Activated T-cell treated with anti-CD3 and anti-CD28 coated beads for 4 hours (primary cell): ENCODE results near the gene PTPRN2.
"Not testable (repeated sequence)": the region's sequence is repeated elsewhere in the genome, so short reads cannot be mapped to it uniquely, and the experiment has no call there.

ENCODE experiments used
- DNase-seq: peaks from one replicate; pipeline ENCODE4 v3.0.0-alpha.2; 2020

The PTPRN2 gene

DNA sequence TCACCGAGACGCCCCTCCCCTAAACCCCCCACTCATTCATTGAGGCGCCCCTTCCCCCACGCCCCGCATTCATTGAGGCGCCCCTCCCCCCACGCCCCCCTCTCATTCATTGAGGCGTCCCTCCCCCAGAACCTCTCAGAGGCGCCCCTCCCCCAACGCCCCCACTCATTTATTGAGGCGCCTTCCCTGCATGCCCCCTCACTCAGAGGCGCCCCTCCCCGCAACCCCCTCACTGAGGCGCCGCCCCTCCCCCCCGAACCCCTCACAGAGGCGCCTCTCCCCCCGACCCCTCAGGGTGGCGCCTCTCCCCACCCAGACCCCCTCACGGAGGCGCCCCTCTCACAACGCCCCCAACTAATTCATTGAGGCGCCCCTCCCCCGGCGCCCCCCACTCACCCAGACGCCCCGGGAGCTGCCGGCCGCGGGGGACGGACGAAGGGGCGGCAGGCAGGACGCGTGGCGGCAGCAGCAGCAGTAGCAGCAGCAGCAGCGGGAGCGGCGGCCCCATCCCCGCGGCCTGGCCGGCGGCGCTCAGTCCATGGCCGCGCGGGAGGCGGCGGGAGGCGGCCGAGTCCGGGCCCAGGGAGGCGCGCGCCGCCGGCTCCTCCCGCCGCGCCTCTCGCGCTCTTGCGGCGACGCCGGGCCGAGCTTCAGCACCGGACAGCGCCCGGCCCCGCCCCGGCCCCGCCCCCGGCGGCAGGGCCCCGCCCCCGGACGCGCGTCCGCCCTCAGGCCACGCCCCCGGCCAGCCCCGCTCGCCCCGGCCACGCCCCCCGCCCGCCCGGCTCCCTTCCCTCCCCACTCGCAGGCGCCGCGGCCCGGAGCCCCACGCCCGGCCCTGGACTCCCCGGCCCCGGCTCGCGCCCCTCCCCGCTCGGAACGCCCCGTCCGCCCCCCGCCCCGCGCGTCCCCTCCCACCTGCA lies at the start of gene PTPRN2:
Gene PTPRN2, minus strand, starts transcription at position 662 of the 923 bp plus-strand sequence.
- peak; percentile 41 for DNase-seq

DNA sequence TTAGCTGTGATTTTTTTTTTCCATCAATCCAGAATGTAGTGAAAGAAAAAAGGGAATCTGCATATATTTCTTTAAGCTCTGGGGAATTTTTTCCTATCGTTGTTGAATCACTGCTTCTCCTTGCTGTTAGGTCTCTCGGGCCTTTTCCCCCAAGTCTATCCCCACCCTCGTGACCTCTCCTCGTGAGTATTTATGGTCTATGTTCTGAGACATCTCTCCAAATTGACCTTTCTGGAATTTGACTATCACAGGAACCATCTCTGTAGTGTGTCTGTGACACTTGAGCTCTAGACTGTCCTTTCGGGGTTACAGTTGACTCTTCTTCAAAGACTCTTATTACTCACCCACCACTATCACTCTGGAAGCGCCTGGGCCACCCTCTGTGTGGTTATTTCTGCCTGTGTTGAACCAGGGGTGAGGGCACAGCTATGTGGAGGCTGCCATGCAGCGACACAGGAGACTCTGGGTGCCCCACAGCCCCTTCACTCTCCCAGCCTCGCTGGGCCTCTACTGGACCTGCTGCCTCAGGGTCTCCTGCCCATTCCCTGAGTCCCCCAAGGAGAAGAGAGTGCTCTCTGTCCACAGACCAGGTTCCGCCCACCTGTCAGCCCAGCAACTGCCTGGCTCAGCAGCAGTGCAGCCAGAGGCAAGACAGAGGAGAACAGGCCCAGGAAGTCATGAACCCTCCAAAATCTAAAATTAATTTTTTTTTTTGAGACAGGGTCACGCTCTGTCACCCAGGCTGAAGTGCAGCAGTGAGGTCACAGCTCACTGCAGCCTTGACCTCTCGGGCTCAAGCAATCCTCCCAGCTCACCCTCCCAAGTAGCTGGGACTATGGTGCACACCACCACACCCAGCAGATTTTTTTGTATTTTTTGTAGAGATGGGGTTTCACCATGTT lies 45.7 kb upstream of the PTPRN2 start:
- DNase-seq, result no peak

DNA sequence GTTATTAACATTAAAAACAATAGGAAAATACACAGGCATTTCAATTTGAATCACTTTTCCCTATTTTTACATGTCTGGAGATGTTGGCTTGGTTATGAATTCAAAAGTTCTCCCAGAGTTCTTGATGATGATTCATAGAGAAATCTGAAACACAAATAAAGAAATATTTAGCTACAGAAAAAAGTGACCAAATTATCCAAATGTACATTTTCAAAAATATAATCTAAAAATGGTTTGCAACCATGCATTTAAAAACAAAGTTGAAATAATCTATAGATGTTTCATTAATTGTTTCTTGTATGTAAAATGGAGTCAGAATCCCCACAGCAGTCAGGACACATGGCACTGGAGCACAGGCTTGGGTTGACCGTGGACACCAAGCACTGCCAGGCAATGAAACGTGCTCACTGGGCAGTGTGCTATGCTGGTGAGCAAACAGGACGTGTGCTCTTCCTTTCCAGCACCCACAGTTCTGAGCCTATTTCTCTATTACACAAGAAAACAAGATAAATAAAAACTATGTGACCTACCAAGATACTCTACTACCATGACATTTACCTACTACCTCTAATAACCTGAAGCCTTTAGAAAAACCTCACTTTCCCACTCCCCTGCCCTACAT lies 44.1 kb upstream of the PTPRN2 start:
- DNase-seq, result no peak

DNA sequence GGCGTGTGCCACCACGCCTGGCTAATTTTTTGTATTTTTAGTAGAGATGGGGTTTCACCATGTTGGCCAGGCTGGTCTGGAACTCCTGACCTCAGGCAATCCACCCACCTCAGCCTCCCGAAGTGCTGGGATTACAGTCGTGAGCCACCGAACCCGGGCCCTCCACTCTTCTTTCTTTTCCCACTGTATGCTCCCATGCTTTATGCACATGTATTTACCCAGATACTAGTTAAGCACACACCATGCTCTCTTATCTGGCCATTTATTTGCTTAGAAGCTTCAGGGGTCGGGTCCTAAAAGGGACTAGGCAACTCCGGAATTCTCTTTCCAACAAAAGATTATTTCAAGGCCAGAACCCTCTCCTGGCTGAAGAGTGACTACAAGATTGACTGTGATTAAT lies 38.7 kb upstream of the PTPRN2 start:
- DNase-seq, result not testable (repeated sequence)

DNA sequence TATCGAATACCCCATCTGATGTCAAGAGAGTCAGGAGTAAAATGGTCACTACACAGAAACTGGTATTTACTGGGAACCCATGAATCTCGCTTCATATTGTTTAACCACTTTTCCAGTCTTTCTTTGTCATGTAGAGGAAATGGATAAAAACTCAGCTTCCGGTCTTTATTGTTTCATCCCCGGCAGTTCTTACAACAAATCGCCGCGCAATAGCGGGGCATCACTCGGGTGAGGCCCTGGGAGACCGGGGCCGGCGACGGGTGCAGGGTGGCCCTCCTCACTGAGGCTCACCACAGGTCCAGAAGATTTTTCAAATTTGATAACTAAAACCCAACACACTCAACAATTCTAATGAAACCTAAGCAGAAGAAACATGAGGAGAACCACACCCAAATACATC lies 35.6 kb upstream of the PTPRN2 start:
- no peak for DNase-seq

DNA sequence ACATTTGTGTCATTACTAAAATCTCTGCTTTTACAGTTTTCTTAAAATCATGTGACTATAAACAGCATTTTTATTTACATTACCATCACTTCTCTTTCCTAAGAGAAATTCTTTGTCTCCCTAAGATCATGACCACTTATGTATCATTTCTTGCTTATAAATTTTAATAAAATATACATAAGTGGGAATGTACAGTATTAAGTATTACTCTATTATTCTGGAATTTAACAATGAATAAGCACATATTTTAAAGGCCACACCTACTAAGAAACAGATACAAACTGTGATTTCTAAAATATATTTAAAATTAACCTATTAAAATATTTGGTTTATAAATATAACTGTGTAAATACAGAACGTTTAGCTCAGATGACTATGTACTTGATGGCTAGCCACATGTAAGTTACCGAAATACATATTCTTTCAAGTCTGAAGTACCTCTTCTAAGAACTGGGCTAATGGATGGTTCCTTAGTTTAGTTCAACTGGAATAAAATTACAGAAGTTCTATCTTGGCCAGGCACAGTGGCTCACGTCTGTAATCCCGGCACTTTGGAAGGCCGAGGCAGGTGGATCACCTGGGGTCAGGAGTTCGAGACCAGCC lies 33.3 kb upstream of the PTPRN2 start:
- no peak for DNase-seq

DNA sequence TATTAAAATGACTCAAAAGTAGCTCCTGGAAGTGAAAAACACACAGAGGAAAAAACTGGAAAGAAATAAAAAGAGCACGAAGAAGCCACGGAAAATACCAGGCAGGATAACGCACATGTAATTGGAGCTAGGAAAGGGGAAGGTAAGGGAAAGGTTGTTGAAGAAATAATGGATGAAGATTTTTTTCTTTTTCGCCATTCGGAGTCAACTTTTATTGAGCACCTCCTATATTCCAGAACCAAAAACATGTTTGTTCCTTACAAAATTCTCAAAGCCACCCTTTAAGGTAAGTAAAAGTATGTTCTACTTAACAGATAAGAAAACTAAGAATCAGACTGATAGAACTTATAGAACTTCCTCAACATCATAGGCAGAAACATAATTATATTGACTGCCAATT lies 32.8 kb upstream of the PTPRN2 start:
- DNase-seq, result no peak

DNA sequence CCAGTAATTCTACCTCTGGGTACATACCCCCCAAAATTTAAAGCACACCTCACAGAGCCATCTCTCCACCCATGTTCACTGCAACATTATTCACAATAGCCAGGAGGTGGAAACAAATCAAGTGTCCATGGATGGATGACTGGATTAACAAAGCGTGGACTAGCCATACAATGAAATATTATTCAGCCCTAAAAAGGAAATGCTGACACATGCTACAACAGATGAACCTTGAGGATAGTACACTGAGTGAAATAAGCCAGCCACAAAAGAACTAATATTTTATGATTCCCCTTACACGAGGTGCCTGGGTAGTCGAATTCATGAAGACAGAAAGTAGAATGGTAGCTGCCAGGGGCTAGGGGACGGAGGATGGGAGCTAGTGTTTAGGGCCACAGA lies 31.1 kb upstream of the PTPRN2 start:
- DNase-seq, result no peak

DNA sequence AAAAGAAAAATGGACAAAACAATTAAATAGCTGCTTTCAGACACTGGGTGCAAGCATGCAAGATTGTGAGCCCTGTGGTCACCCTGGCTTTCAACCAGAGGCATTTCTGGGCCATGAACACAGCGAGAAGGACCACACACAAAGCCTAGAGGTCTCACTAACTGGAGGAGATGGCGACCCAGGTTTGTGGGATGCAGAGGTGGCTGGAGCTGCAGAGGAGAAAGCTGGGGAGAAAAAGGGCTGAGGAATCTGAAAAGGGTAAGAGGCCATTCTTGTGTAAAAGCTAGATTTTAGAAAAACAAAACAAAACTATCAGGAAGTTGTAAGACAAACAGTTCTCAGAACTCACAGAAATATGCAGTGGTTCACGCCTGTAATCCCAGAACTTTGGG lies 30.1 kb upstream of the PTPRN2 start:
- DNase-seq, result no peak

DNA sequence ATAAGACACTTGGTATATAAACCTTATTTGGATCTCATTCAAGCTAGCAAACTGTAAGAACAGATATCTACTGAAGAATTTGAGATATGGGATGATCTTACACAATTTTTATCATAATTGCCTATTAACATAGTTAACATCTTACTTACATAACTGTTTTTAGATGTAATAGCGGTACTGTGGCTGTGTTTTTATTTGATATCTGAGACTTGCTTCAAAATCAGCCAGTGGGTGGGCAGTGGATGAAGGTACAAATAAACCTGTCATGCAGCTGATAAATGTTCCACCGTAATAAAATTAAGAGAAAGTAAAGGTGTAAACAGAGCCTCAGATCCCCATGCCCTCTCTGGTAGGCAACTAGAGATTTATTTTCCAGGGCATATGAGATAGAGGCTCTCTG lies 28.4 kb upstream of the PTPRN2 start:
- DNase-seq, result no peak

DNA sequence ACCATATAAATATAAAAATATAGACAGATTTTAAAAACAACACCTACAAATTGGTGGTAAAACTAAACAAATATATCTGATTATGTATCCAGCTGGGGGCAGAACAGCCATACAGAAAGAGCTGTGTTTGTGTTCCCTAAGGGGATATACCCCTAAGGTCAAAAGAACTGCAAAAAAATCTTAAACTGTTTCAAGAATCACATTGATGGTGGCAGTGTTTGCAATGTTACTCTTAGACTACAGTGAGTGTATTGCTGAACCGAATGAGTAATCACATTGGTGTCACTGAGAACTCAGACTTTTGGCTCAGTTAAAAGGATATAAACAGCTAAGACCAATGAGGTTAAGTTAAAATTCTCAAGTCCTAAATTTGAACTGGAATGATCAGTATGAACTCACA lies 27.1 kb upstream of the PTPRN2 start:
- DNase-seq, result no peak

DNA sequence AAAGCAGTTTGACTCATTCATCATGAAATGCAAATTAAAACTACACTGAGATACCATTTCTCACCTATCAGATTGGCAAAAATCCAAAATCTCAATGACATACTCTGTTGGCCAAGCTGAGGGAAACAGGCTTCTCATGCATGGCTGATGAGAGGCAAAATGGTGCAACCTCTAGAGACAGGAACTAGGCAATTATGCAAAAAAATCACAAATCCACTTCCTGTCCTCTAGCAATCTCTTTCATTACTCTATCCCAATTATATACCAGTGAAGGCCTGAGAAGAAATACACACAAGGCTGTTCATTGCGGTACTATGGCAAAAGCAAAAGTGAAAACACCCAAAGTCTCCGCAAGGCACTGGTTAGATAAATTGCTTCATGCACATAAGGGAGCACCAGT lies 25.9 kb upstream of the PTPRN2 start:
- DNase-seq, result no peak

DNA sequence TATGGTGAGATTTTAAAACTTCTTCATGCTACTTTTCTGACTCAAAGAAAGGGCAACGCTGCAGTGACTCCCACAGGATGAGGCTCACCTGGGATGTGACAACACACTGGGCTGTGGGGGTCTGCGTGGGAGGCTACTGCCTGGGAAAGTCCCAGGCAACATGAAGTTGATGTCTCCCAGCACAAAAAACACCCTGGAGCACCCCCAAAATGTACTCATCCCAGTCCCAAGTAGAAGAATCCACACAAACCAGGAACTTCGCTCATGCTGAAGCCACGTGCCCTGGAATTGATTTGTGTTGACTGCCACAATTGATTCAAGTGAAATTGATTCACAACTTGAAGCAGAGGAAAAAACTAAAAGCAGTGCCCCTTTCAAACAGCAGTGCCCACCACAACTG lies 24.9 kb upstream of the PTPRN2 start:
- DNase-seq, result no peak

DNA sequence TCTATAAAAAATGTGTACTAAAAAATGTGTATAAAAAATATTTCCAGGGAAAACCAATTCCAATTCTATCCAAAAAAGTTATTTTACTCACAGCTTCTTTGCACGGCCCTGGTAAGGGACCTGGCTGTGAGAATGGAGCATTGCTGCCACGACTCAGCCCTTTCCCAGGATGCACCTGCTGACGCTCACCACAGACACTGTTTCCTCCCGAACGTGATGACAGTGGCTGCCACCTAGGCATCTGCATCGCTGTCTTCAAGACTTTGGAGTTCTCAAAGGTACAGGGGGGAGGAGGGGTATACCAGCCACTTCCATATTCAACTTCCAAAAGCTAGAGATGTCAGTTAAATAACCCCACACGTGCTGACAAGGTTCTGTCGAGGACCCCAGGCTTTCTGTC lies 23.9 kb upstream of the PTPRN2 start:
- DNase-seq, result no peak

DNA sequence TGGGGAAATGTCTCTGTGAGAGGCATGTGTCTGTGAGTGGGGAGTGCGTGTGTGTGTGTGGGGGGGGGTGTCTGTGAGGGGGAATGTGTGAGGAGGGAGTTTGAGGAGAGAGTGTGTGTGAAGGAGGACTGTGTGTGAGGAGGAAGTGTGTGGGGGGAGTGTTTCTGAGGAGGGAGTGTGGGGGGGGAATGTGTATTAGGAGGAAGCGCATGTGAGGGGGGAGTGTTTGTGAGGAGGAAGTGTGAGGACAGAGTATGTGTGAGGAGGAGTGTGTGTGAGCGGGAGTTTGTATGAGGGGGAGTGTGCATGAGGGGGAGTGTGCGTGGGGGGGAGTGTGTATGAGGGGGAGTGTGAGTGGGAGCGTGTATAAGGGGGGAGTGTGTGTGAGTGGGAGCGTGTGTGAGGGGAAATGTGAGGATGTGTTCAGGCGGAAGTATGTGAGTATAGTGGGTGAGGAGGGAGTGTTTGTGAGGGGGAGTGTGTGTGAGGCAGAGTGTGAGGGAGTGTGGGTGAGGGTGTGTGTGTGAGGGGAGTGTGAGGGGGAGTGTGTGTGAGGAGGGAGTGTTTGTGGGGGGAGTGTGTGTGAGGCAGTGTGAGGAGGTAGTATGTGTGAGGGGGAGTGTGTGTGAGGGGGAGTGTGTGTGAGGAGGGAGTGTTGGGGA lies 21.8 kb upstream of the PTPRN2 start:
- DNase-seq, result no peak

DNA sequence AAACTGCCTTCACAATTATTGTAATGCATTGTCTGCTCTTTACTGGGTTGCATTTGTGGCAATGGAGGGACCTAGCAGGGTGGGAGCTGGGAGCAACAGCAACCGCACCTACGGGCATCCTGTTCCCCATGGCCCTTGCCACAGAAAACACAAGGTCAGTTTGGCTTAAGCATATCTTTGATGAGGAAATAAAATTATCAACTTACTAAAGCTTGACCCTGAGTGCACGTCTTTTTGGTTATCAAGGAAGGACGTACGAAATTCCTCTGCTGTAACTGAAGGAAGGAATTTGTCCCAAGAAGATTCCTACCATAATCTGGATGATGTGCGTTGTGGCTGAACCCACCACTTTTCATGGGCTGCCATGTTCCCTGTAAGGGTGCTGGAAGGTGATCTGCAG lies 19.9 kb upstream of the PTPRN2 start:
- no peak for DNase-seq

DNA sequence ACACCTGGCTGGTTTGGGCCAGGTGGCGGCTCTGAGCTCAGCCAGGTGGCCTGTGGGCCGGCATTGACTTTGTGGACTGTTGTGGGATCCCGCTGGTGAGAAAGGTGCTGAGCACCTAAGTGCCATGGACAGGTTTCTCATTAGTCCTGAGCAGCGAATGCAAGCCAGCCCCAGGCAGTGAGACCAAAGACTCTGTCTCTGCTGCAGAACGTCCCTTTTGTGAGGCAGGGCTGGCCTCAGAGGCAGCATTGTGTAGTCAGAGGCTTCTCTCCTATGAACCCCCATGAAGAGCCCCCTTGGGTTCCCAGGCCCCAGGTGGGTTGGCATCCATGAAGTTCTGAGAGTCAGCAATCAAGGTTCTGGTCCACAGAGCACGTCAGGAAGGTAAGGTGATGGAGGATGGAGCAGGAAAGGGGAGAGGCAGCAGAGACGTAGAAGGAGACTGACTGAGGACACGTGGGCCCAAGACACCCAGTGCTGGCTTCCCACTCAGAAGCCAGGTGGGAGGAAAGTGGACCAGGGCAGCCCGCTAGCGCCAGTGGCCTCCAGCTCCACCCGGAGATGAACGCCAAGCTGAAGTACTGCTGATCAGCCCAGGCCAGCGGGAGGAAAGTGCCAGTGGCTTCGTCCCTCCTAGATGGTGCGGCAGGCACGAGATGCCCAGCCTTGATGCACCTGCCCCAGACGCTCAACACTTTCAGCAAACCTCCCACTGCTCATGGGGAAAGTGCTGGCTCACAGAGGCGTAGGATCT lies 19.2 kb upstream of the PTPRN2 start:
- DNase-seq, result no peak

DNA sequence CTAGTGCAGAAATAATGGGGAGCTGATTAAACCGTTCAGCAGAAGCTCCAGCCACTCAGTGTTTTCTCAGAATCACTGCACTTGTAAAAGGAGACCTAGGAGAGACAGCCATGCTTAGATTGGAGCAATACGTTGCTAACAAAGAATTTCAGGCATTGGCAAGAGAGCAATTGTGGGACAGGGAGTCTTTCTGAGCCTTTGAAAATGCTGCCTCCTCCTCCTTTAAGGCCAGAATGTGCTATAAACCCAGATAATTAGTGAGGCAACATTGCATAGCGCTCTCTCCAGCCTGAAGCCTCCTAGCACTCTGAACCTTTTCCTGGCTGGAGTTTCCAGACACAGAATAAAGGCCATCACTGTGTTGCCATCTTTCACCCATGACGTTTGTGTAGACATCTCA lies 18.5 kb upstream of the PTPRN2 start:
- no peak for DNase-seq

DNA sequence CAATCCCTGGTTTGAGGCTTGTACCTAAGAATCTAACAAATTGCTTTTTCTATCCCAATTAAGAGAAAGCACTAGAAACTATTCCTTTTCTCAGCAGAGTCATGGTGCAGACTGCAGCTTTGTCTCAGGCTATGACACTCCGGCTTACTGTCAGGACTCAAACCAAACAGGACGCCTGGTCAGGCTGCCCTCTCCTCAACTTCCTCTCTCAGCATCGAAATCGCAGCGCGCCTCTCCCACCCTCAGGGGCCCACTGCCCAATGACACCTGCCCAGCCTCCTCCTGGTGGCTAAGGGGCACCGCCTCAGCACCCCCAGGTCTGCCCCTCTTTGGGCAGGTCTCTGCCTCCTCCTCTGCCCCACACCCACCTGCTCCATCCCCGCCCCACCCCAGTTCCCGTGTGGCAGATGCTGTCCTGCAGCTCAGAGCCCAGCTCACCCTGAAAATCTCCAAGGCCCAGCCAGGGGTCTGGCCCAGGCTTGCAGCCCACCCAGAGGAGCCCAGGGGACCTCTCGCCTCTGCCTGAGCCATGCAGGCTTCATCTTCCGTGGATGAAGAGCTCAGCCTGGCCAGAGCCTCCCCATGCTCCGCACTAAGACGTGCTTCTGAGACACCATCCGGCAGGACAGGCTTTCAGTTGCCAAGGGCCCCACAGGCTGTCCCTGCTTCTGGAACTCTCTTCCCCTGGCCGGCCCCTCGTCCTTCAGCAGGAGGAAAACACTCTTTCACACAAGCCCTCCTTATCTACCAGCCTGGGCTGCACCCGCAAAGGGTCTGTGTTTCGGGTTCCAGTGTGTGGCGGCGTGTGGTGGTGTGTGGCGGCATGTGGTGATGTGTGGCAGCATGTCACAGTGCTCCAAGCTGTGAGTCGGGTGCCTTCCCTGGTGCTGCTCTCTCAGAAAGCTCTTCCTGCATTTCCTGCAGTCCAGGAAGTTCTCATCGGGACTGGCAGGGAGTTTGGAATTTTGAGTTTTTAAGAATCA lies 16.4 kb upstream of the PTPRN2 start:
- no peak for DNase-seq
